GM23338 (cell line): ENCODE measurements around the gene LAGE3. TPM values are rescaled to one million over a fixed set of nuclear protein-coding genes. Genes with fewer than 3 reads are reported as not detected.

Experiments used
- ATAC-seq: fragments of 200-7000 bp; cut with Tn5 transposase; 3 replicates; pipeline ENCODE4 v1.9.1; 2020
- DNase-seq: peaks from one replicate; pipeline ENCODE4 v3.0.0-alpha.2; 2015; ENCODE audit warnings: low spot score
- H2AFZ ChIP-seq: fragments of 200-600 bp; sonication (generic); 2 replicates; pipeline ENCODE4 v1.8.0; 2016; ENCODE audit warnings: antibody characterized with exemption, mild to moderate bottlenecking, moderate library complexity
- H3F3A ChIP-seq: fragments of 200-600 bp; sonication (generic); replicated peaks from 2 replicates; pipeline ENCODE4 v1.8.0; 2017; ENCODE audit warnings: antibody characterized with exemption, mixed run types, low read depth
- H3K27ac ChIP-seq: fragments of 200-600 bp; sonication (generic); 2 replicates; pipeline ENCODE4 v1.6.1; 2016; ENCODE audit warnings: low read depth
- H3K27me3 ChIP-seq: fragments of 200-600 bp; sonication (generic); 2 replicates; pipeline ENCODE4 v1.8.0; 2016; ENCODE audit warnings: mild to moderate bottlenecking, mixed run types, moderate library complexity; ENCODE audit not compliant: insufficient read depth
- H3K36me3 ChIP-seq: fragments of 200-600 bp; sonication (generic); 2 replicates; pipeline ENCODE4 v1.8.0; 2016; ENCODE audit warnings: mild to moderate bottlenecking; ENCODE audit not compliant: insufficient read depth
- H3K4me1 ChIP-seq: fragments of 200-600 bp; sonication (generic); 2 replicates; pipeline ENCODE4 v1.8.0; 2016; ENCODE audit warnings: mild to moderate bottlenecking, moderate library complexity; ENCODE audit not compliant: insufficient read depth
- H3K4me2 ChIP-seq: fragments of 200-600 bp; sonication (generic); 2 replicates; pipeline ENCODE4 v1.7.1; 2017; ENCODE audit warnings: mixed run types
- H3K4me3 ChIP-seq: fragments of 200-600 bp; sonication (generic); 2 replicates; pipeline ENCODE4 v1.6.1; 2016; ENCODE audit warnings: mixed run types
- H3K79me2 ChIP-seq: fragments of 200-600 bp; sonication (generic); replicated peaks from 2 replicates; pipeline ENCODE4 v1.8.0; 2017; ENCODE audit warnings: mild to moderate bottlenecking; ENCODE audit not compliant: insufficient read depth
- H3K9me2 ChIP-seq: fragments of 200-600 bp; sonication (generic); 2 replicates; pipeline ENCODE4 v1.8.0; 2017; ENCODE audit not compliant: insufficient read depth
- H4K20me1 ChIP-seq: fragments of 200-600 bp; sonication (generic); replicated peaks from 2 replicates; pipeline ENCODE4 v1.8.0; 2017; ENCODE audit warnings: mild to moderate bottlenecking; ENCODE audit not compliant: insufficient read depth
- H3K27ac Mint-ChIP-seq: 2 replicates; pipeline ENCODE4 v1.8.0; 2020; ENCODE audit warnings: inconsistent platforms, mild to moderate bottlenecking, moderate library complexity, mixed read lengths
- H3K27me3 Mint-ChIP-seq: 3 replicates; pipeline ENCODE4 v1.8.0; 2022; ENCODE audit warnings: low read depth, mild to moderate bottlenecking, moderate library complexity, mixed read lengths, inconsistent platforms; ENCODE audit not compliant: insufficient read depth, poor library complexity
- H3K36me3 Mint-ChIP-seq: 3 replicates; pipeline ENCODE4 v1.8.0; 2021; ENCODE audit warnings: low read depth, mild to moderate bottlenecking, inconsistent platforms, moderate library complexity, mixed read lengths
- H3K4me1 Mint-ChIP-seq: 3 replicates; pipeline ENCODE4 v1.8.0; 2020; ENCODE audit warnings: mild to moderate bottlenecking, inconsistent platforms, mixed read lengths
- H3K4me3 Mint-ChIP-seq: 3 replicates; pipeline ENCODE4 v1.8.0; 2021; ENCODE audit warnings: moderate library complexity, mild to moderate bottlenecking, inconsistent platforms, mixed read lengths
- H3K9me3 Mint-ChIP-seq: 3 replicates; pipeline ENCODE4 v1.8.0; 2020; ENCODE audit warnings: moderate library complexity, mild to moderate bottlenecking, inconsistent platforms, mixed read lengths
- CREB1 ChIP-seq: fragments of 250-450 bp; sonication (Bioruptor Pico); IDR thresholded peaks from 2 replicates; pipeline ENCODE4 v1.5.0; 2020; ENCODE audit warnings: low read depth, mild to moderate bottlenecking, moderate library complexity
- JUNB ChIP-seq: IDR thresholded peaks from one replicate; pipeline ENCODE4 v1.6.1; 2016; ENCODE audit warnings: antibody characterized with exemption; ENCODE audit not compliant: unreplicated experiment
- NANOG ChIP-seq: IDR thresholded peaks from 2 replicates; pipeline ENCODE4 v1.6.1; 2016; ENCODE audit warnings: antibody characterized with exemption, borderline replicate concordance
- POLR2AphosphoS5 ChIP-seq: IDR thresholded peaks from 2 replicates; pipeline ENCODE4 v1.6.1; 2016; ENCODE audit warnings: antibody characterized with exemption, low read depth
- REST ChIP-seq: IDR thresholded peaks from one replicate; pipeline ENCODE4 v1.6.1; 2018; ENCODE audit warnings: antibody characterized with exemption; ENCODE audit not compliant: unreplicated experiment
- STAT1 ChIP-seq: IDR thresholded peaks from one replicate; pipeline ENCODE4 v1.6.1; 2016; ENCODE audit warnings: antibody characterized with exemption; ENCODE audit not compliant: unreplicated experiment
- ZNF331 ChIP-seq: fragments of 250-450 bp; sonication (Bioruptor Pico); IDR thresholded peaks from 2 replicates; pipeline ENCODE4 v1.5.0; 2020; ENCODE audit warnings: low read depth, mild to moderate bottlenecking, moderate library complexity
- polyA plus RNA-seq: library from polyadenylated mRNA; unstranded; fragments of >200 nt; fragmentation: Nextera tagmentation; extraction: Ambion mirVana; gene quantifications from 2 replicates; pipeline ENCODE4 v1.2.1, GENCODE V29; 2016
- total RNA-seq: library from RNA; depleted of rRNA; stranded (reverse); fragments of >200 nt; shearing (Covaris generic); gene quantifications from 2 replicates; pipeline ENCODE4 v1.2.3, GENCODE V29; 2014
- TF ChIP-seq, protein P1 (sequence below), 2 experiments: fragments of 200-600 bp in 1 of 2; sonication (generic) in 1 of 2; conservative IDR thresholded peaks; 2 replicates each; pipeline versions ENCODE4 v1.5.1 to v1.6.1; 2016 to 2017; ENCODE audit warnings: antibody characterized with exemption in 2 of 2, low read depth in 2 of 2, mild to moderate bottlenecking in 2 of 2, moderate library complexity in 1 of 2
- TF ChIP-seq, protein P2 (sequence below): IDR thresholded peaks from 2 replicates; pipeline ENCODE4 v1.6.1; 2016; ENCODE audit warnings: antibody characterized with exemption

Gene LAGE3
- total and polyA plus RNA-seq, 2 experiments from 2014 or later, result 71.0 to 84.5 TPM

DNA sequence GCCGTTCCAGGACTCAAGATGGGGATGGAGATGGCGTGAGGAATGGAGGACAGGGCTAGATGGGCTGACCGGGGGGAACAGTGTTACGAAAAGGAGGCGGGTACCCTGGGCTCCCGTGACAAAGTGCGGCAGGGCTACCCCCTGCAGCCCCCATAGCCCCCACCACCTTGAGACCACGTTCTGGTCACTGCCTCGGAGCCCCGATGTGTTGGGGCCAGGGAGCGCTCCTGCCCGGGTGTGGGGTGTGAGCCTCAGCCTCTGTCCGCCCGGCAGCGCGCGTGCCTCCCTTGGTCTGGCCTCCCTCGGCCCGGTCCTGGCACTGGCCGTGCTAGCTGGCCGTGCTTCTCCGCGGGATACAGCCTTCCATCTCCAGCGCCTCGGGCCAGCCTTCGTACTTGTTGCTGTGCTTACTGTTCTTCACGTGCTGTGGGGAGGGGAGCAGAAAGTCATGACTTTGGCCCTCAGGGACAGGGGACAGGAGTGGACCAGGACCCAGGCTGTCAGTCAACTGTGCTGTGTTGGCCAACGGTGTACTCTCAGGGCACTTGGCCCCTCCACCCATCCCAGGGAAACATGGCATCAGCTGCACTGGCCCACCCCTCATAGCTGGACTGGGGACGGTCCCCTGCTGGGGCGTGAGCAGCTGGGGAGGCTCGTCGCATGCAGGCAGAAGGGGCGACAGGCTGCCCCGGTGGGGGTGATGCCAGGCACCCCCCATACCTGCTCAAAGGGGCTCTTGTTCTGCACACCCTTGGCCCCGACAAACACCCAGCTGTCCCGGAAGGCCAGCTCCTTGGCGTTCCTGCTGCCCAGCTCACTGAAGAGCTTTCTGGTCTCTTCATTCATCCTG, 27.6 kb upstream of the LAGE3 start:
- Mint-ChIP-seq H3K9me3 (no peaks in the 10 kb centered on the region), H3K4me3 (no peak overlapping the region), H3K27ac (no peak overlapping the region), H3K4me1 (no peaks in the 10 kb centered on the region), H3K36me3 (peaks cover 13% of the 10 kb centered on the region; the same call in 2 of the 3 replicates), H3K27me3 (no peaks in the 10 kb centered on the region)
- Histone ChIP-seq H4K20me1 (no peaks in the 10 kb centered on the region), H3K79me2 (no peaks in the 10 kb centered on the region), H3K4me3 (no peak overlapping the region), H3K4me1 (no peaks in the 10 kb centered on the region), H2AFZ (no peak overlapping the region), H3K4me2 (no peak overlapping the region), H3K36me3 (no peaks in the 10 kb centered on the region), H3F3A (no peaks in the 10 kb centered on the region), H3K27me3 (no peaks in the 10 kb centered on the region), H3K9me2 (no peaks in the 10 kb centered on the region), H3K27ac (no peak overlapping the region)
- no peak for TF ChIP-seq JUNB
- DNase-seq (no peak), ATAC-seq (no peak)

- no peak overlapping the region for H3K4me3 Mint-ChIP-seq
- H3K9me3 Mint-ChIP-seq, result no peaks in the 10 kb centered on the region
- Histone ChIP-seq H3K4me1 (no peaks in the 10 kb centered on the region), H3K36me3 (no peaks in the 10 kb centered on the region), H4K20me1 (no peaks in the 10 kb centered on the region), H3K27me3 (no peaks in the 10 kb centered on the region), H3K9me2 (no peaks in the 10 kb centered on the region), H3K4me3 (no peak overlapping the region), H3K27ac (no peak overlapping the region), H3F3A (no peaks in the 10 kb centered on the region), H3K79me2 (no peaks in the 10 kb centered on the region), H3K4me2 (no peak overlapping the region), H2AFZ (no peak overlapping the region)
- no peaks in the 10 kb centered on the region for H3K4me1 Mint-ChIP-seq
- DNase-seq (no peak), ATAC-seq (no peak)
- TF ChIP-seq NANOG (no peak), POLR2AphosphoS5 (no peak), JUNB (no peak), CREB1 (CRISPR knock-in tag) (no peak), STAT1 (no peak), ZNF331 (CRISPR knock-in tag) (no peak), REST (no peak)
- TF ChIP-seq, protein P1, sequence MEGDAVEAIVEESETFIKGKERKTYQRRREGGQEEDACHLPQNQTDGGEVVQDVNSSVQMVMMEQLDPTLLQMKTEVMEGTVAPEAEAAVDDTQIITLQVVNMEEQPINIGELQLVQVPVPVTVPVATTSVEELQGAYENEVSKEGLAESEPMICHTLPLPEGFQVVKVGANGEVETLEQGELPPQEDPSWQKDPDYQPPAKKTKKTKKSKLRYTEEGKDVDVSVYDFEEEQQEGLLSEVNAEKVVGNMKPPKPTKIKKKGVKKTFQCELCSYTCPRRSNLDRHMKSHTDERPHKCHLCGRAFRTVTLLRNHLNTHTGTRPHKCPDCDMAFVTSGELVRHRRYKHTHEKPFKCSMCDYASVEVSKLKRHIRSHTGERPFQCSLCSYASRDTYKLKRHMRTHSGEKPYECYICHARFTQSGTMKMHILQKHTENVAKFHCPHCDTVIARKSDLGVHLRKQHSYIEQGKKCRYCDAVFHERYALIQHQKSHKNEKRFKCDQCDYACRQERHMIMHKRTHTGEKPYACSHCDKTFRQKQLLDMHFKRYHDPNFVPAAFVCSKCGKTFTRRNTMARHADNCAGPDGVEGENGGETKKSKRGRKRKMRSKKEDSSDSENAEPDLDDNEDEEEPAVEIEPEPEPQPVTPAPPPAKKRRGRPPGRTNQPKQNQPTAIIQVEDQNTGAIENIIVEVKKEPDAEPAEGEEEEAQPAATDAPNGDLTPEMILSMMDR (conservative IDR thresholded peaks at IDR 0.05; ENCODE audit: low read depth in 2 of 2), result no peak
- TF ChIP-seq, protein P2, sequence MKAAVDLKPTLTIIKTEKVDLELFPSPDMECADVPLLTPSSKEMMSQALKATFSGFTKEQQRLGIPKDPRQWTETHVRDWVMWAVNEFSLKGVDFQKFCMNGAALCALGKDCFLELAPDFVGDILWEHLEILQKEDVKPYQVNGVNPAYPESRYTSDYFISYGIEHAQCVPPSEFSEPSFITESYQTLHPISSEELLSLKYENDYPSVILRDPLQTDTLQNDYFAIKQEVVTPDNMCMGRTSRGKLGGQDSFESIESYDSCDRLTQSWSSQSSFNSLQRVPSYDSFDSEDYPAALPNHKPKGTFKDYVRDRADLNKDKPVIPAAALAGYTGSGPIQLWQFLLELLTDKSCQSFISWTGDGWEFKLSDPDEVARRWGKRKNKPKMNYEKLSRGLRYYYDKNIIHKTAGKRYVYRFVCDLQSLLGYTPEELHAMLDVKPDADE, result no peak
- H3K27me3 Mint-ChIP-seq, result no peaks in the 10 kb centered on the region
- no peak overlapping the region for H3K27ac Mint-ChIP-seq
- peaks cover 13% of the 10 kb centered on the region; the same call in 2 of the 3 replicates for H3K36me3 Mint-ChIP-seq
These were observed 26.7 kb upstream of the LAGE3 start for GRCh38 chrX:154505734-154506133.
